GM18499 (cell line): ENCODE data around the gene RILPL2.
"Not testable (repeated sequence)": the region's sequence is repeated elsewhere in the genome, so short reads cannot be mapped to it uniquely, and the experiment has no call there.

Experiments
- ATAC-seq: cut with Tn5 transposase; IDR thresholded peaks from one replicate; pipeline ENCODE4 v1.9.1; 2021; ENCODE audit warnings: moderate number of reproducible peaks; ENCODE audit not compliant: insufficient read depth, unreplicated experiment

Gene RILPL2

DNA sequence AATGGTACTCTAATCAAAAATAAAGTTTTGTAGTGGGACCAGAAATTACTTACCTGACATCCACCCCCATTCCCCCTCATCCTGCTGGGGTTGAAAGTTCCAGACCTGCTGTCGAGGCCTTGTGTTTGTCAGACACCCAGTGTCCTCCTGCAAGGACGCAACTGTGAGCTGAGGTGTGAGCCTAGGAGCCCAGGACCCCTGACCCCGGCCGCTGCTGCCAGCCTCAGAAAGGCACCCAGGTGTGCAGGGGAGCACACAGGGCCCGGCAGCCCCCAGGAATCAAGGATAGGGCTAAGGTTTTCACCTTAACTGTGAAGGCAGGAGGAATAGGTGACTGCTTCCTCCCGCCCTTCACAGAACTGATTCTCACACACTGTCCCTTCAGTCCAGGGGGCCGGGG is 27.9 kb downstream of the RILPL2 start:
- not testable (repeated sequence) for ATAC-seq

DNA sequence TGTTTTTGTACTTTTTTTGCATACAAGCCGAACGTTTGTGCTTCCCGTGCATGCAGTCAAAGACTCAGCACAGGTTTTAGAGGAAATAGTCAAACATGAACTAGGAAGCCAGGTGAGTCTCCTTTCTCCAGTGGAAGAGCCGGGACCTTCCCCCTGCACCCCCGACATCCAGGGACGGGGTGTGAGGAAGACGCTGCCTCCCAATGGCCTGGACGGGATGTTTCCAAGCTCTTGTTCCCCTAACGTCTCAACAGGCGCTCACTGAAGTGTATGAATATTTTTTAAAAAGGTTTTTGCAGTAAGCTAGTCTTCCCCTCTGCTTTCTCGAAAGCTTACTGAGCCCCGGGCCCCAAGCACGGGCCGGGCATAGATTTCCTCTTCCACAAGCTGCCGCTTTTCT is 28.6 kb downstream of the RILPL2 start:
- not testable (repeated sequence) for ATAC-seq

DNA sequence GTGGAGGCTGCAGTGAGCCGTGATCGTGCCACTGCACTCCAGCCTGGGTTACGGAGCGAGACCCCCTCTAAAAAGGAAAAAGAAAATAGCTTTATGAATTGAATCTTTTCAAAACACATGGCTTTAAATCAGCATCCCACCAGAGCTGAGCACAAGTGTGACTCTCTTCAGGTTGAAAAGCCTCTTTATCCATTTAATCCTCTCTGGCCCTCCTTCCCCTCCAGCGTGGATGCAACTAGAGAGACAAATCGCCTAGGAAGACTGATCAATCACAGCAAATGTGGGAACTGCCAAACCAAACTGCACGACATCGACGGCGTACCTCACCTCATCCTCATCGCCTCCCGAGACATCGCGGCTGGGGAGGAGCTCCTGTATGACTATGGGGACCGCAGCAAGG is 29.2 kb downstream of the RILPL2 start:
- ATAC-seq = not testable (repeated sequence)

GRCh38 chr12:123404581-123404980 is 31.9 kb downstream of the RILPL2 start:
- ATAC-seq = no peak

GRCh38 chr12:123401753-123402683 is 34.5 kb downstream of the RILPL2 start:
- no peak for ATAC-seq

DNA sequence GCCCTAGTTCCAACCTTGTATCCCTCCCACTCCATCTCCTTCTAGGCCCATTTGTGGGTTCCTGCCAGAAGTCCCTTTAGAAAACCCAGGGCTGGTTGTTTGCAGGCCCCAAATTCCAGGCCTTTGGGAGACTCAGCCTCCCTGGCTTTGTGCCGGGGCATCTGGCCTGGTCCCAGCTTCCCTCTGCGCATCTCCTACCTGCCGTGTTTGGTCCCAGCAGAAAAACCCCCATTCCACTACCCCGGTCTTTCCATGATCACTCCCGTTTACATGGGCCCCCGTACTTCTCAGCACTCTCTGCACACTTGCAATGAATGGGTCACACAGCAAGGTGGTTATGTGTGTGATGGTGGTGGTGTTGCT is 37.2 kb downstream of the RILPL2 start:
- no peak for ATAC-seq

DNA sequence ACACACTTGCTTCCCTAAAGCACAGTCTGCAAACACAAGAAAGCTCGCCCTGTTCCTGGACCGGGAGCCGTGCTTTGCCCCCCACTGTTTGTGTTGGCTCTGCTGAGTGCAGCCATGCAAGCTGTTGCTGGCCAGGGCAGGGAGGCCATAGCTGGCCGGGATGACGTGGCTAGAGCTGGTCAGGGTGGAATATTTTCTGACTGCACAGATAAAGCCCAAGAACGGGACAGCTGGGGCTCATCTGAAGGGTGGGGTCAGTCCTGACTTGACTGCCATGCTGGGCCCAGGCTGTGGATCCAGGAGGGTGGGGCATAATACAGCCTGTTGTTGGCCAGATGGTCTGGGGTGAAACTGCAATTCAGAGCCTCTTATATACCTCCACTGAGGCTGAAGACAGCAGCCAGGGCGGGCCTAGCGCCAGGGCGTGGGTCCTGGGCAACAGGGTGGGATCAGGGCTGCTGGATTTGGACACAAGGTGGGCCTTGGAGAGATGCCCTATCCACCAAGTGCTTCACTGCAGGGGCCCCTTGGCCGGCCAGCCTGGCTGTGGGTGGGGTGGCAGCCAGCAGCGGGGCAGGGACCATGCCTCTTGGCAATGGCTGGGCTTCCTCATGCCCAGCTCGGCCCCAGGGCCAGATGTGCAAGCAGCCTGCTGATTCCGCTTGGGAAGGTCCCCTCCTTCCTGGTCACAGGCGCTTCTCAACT is 37.8 kb downstream of the RILPL2 start:
- no peak for ATAC-seq

DNA sequence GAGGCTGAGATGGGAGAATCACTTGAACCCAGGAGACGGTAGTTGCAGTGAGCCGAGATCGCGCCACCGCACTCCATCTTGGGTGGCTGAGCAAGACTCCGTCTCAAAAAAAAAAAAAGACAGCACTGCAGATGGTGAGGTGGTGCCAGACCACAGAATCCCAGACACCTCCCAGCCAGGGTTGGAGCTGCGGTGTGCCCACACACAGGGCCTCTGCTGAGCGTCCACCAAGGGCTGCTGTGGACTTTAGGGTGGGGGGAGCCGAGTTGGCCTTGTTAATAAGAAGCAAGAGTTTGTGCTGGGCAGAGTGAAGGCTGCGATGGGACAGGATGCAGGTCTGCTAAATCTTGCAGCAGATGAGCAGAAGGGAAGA is 38.3 kb downstream of the RILPL2 start:
- ATAC-seq = no peak

- no peak for ATAC-seq
These were observed 39.1 kb downstream of the RILPL2 start for GRCh38 chr12:123397400-123397799.

- ATAC-seq = no peak
These were observed 39.5 kb downstream of the RILPL2 start for GRCh38 chr12:123396954-123397353.

GRCh38 chr12:123396543-123396942 is 39.9 kb downstream of the RILPL2 start:
- no peak for ATAC-seq

DNA sequence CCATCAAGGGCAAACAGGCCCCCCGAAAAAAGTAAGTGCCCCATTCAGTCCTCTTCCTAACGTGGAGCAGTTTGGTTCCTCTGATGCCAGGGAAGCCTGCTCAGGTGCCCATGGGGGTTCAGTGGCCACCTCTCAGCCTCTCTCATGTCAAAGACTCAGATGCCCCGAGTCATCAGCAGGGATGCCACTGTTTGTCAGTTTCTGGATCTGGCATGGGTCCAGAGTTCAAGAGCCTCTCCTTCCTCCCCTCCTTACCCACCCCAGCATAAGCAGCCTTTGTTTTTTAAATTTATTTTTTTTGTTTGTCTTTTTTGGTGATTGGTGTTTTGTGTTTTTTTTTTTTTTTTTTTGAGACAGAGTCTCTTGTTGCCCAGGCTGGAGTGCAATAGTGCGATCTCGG is 41.2 kb downstream of the RILPL2 start:
- ATAC-seq = no peak

GRCh38 chr12:123393747-123394146 is 42.7 kb downstream of the RILPL2 start:
- ATAC-seq = no peak

DNA sequence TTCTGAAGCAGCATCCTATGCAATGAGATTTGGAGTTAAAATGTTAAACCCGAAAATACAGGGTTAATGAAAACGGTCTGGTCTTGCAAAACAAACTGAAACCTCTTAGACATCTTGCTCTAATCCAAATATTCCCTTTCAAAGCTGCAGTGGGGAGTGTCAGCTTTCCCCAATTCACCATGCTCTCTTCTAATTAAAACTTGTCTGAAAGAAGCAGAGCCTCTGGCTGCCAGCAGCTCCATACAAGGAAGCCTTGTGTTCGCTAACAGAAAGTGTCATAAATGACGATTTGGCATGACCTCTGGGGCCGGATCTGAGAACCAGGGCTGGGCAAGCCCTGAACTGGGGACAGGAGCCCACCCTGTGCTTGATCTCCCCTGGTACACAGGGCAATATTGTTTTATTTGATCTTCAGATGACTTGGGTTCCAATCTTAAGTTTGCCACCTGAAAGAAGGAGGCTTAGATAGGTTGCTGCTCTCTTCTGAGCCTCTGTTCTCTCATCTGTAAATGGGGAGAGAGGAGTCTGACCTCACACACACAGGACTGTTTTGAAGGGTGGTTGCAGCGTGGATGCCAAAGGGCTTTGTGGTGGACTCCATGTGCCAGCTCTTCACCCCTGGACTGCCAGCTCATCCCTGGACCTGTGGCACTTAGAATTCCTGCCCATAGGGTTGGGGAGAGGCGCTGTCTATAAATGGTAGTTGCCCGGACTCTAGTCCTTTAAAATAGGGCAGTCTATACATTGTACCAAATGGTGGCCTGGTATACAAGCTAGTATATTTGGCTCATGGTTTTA is 44.7 kb downstream of the RILPL2 start:
- no peak for ATAC-seq

GRCh38 chr12:123390498-123391426 is 45.7 kb downstream of the RILPL2 start:
- ATAC-seq = no peak

GRCh38 chr12:123389560-123390351 is 46.7 kb downstream of the RILPL2 start:
- no peak for ATAC-seq

DNA sequence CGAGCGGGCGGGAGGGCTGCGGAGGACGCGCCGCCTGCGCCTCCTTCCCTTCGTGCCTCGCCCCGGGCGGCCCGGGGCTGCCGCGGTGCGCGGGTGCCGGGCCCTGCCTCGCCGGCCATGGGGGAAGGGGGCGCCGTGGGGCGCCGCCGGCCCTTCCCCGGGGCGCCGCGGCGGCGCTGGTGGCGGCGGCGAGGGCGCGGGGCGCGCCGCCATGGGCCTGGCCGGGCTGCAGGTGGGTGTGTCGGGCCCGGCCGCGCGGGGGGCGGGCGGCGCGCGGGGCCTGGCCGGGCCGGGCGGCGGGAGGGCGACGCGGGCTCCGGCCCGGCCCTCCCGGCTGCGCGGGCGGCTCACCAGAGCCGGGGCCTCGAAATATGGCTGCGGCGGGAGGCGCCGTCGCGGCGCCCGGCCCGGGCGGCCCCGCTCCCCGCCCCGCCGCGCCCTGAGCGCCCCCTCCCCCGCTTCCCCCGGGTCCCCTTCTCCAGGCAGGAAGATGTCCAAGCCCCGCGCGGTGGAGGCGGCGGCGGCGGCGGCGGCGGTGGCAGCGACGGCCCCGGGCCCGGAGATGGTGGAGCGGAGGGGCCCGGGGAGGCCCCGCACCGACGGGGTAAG is 47.4 kb downstream of the RILPL2 start:
- no peak for ATAC-seq

GRCh38 chr12:123388177-123388950 is 48.1 kb downstream of the RILPL2 start:
- no peak for ATAC-seq
